Gastrocnemius medialis (tissue), 4 donors: Measurements from ENCODE around the gene TSPAN5. TPM values are rescaled to one million over a fixed set of nuclear protein-coding genes. Genes with fewer than 3 reads are reported as not detected.

ENCODE experiments used
- ATAC-seq, 2 donors: fragments of 150-250 bp; one replicate each; pipeline ENCODE4 v1.9.1; 2016
- DNase-seq, 2 donors: peaks; one replicate each; pipeline ENCODE4 v3.0.0-alpha.2; 2019
- H3K27ac ChIP-seq, 4 donors: fragments of 200-600 bp; sonication (generic); 1 replicate in 1 of 4; 2 replicates in 3 of 4; pipeline ENCODE4 v1.5.1; 2016 to 2018; ENCODE audit warnings: mild to moderate bottlenecking in 2 of 4, moderate library complexity in 1 of 4
- H3K27me3 ChIP-seq, 3 donors: fragments of 200-600 bp; sonication (generic) in 2 of 3; 1 replicate in 1 of 3; 2 replicates in 2 of 3; pipeline versions ENCODE4 v1.5.1 to v1.6.0; 2016 to 2019; ENCODE audit warnings: mild to moderate bottlenecking in 1 of 3, moderate library complexity in 1 of 3
- H3K36me3 ChIP-seq, 2 donors: fragments of 200-600 bp; sonication (generic) in 1 of 2; one replicate each; pipeline ENCODE4 v1.5.1; 2017 to 2018
- H3K4me1 ChIP-seq, 2 donors: fragments of 200-600 bp; sonication (generic) in 1 of 2; one replicate each; pipeline ENCODE4 v1.5.1; 2016 to 2017; ENCODE audit warnings: mild to moderate bottlenecking in 2 of 2
- H3K4me3 ChIP-seq, 4 donors: fragments of 200-600 bp; sonication (generic) in 3 of 4; 1 replicate in 1 of 4; 2 replicates in 3 of 4; pipeline ENCODE4 v1.5.1; 2016 to 2019; ENCODE audit warnings: mild to moderate bottlenecking in 2 of 4
- H3K9me3 ChIP-seq, 3 donors: fragments of 200-600 bp; sonication (generic) in 2 of 3; 1 replicate in 1 of 3; 2 replicates in 2 of 3; pipeline ENCODE4 v1.5.1; 2016 to 2019
- POLR2A ChIP-seq, 2 donors: fragments of 450-650 bp; IDR thresholded peaks; one replicate each; pipeline ENCODE4 v1.6.1; 2017; ENCODE audit warnings: antibody characterized with exemption in 2 of 2, mild to moderate bottlenecking in 2 of 2, moderate library complexity in 2 of 2
- in situ Hi-C, 4 donors: fragments of 200-750 bp; cut with MboI; loops; one replicate each; pipeline versions ENCODE4 v1.15.0 to v1.8.0; 2017; ENCODE audit warnings: low sequenced_read_pairs in 4 of 4
- intact Hi-C: fragments of 100-400 bp; cut with DNase I; formaldehyde crosslinking; loops from one replicate; pipeline ENCODE4 v1.15.1; 2023; ENCODE audit warnings: low total_unique reads
- total RNA-seq, 4 donors: library from RNA; depleted of rRNA; stranded (reverse); fragments of >200 nt; gene quantifications; one replicate each; pipeline versions ENCODE4 v1.1.0 to v1.2.3, GENCODE V29; 2016
- TF ChIP-seq, protein P1 (sequence below), 5 experiments: fragments of 450-650 bp in 3 of 5; fragments of 200-600 bp in 2 of 5; sonication (generic) in 2 of 5; IDR thresholded peaks in 4 of 5; conservative IDR thresholded peaks in 1 of 5; 1 replicate in 4 of 5; 2 replicates in 1 of 5; pipeline ENCODE4 v1.5.1; 2016 to 2019; ENCODE audit warnings: antibody characterized with exemption in 5 of 5, mild to moderate bottlenecking in 3 of 5, moderate library complexity in 3 of 5

Gene TSPAN5
- total RNA-seq, 4 donors from 2014 or later, result 0.55 to 18.7 (median 0.79) TPM

DNA sequence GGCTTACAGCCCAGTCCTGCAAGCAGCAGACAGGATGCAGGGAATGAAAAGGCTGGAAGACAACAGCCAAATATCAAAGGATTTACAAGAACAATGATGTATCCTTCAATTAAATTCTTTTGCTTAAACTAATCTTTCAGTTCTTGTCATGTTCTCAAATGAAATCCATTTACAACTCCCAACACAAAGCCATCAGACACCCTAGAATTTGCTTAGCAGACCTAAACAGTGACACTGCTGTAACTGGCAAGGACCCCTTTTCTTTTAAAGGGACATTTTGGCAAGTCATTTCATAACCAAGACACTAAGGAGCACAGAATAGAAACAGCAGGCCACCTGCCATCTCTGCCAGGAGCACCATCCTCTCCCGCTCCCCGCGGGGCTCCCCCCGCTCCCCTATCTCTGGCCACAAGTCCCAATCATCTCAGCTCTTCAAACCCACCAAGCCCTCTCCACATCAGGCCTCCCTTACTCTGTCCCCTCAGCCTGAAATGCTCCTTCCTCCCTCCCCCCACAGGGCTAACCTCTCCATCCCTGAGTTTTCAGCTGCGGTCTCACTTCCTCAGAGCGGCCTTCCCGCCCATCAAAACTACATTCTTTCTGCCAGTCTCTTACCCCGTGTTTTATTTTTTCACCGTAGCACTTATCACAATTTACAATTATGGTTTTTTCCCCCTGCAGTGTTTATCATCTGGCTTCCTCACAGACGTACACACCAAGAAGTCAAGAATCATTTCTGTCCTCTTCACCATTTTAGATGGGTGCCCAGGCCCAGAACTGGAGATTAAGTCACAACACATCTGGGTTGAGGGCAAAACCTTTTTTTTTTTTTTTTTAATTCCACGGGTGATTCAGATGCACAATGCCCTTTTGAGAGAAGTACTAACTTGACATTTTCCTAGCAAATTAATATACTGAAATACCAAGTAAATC is 45.8 kb downstream of the TSPAN5 start:
- Histone ChIP-seq H3K4me3 (no peak overlapping the region), H3K36me3 (no peaks in the 10 kb centered on the region), H3K27me3 (no peaks in the 10 kb centered on the region), H3K27ac (peak overlapping the region in 1 of 4 donors; percentile 79), H3K9me3 (no peaks in the 10 kb centered on the region), H3K4me1 (peaks cover 0 to 5% of the 10 kb centered on the region in 2 donors)
- TF ChIP-seq POLR2A (IDR thresholded peaks at IDR 0.05), result no peak
- TF ChIP-seq, protein P1, sequence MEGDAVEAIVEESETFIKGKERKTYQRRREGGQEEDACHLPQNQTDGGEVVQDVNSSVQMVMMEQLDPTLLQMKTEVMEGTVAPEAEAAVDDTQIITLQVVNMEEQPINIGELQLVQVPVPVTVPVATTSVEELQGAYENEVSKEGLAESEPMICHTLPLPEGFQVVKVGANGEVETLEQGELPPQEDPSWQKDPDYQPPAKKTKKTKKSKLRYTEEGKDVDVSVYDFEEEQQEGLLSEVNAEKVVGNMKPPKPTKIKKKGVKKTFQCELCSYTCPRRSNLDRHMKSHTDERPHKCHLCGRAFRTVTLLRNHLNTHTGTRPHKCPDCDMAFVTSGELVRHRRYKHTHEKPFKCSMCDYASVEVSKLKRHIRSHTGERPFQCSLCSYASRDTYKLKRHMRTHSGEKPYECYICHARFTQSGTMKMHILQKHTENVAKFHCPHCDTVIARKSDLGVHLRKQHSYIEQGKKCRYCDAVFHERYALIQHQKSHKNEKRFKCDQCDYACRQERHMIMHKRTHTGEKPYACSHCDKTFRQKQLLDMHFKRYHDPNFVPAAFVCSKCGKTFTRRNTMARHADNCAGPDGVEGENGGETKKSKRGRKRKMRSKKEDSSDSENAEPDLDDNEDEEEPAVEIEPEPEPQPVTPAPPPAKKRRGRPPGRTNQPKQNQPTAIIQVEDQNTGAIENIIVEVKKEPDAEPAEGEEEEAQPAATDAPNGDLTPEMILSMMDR (IDR thresholded peaks at IDR 0.05 in 4 of 5, conservative IDR thresholded peaks at IDR 0.05 in 1 of 5), result no peak
- in situ Hi-C loops, result no loop called here
- no peak for ATAC-seq
- intact Hi-C loops, result no loop called here
- no peak for DNase-seq

DNA sequence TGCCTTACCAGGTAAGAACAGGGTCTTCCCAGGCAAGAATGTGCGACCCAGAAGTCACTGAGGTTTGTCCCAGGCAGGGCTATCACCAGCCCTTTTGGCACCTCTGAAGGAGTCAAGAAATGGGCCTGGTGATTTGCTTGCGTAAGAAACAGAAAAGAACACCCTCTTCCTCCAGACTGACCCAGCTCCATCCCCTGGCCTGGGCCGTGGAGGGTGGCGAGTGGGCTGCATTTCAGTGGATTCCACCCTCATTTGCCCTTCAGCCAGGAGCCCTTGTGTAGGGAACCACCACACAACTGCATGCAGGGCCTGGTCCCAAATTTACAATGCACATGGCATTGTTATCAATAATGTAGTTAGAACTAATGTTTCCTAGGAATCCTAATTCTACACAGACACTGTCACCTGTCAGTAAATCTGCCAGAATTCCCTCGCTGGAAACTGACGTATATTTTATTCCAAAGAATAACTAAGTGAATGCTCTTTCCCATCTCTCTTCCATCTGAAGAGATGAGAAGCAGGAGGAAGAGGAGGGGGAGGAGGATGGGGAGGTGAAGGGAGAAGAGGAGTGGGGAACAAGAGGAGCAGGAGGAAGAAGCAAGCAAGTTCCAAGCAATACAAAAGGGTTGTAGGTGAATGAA is 46.6 kb downstream of the TSPAN5 start:
- in situ Hi-C loops, result no loop called here
- Histone ChIP-seq H3K4me1 (peaks cover 0 to 5% of the 10 kb centered on the region in 2 donors), H3K36me3 (no peaks in the 10 kb centered on the region), H3K4me3 (no peak overlapping the region), H3K27ac (peak overlapping the region in 1 of 4 donors; percentile 79), H3K27me3 (no peaks in the 10 kb centered on the region), H3K9me3 (no peaks in the 10 kb centered on the region)
- no peak for TF ChIP-seq POLR2A (IDR thresholded peaks at IDR 0.05)
- TF ChIP-seq, protein P1 (IDR thresholded peaks at IDR 0.05 in 4 of 5, conservative IDR thresholded peaks at IDR 0.05 in 1 of 5), result no peak
- intact Hi-C loops, result no loop called here
- ATAC-seq (peak; percentile 61 to 77), DNase-seq (peak; percentile 21 to 45)

DNA sequence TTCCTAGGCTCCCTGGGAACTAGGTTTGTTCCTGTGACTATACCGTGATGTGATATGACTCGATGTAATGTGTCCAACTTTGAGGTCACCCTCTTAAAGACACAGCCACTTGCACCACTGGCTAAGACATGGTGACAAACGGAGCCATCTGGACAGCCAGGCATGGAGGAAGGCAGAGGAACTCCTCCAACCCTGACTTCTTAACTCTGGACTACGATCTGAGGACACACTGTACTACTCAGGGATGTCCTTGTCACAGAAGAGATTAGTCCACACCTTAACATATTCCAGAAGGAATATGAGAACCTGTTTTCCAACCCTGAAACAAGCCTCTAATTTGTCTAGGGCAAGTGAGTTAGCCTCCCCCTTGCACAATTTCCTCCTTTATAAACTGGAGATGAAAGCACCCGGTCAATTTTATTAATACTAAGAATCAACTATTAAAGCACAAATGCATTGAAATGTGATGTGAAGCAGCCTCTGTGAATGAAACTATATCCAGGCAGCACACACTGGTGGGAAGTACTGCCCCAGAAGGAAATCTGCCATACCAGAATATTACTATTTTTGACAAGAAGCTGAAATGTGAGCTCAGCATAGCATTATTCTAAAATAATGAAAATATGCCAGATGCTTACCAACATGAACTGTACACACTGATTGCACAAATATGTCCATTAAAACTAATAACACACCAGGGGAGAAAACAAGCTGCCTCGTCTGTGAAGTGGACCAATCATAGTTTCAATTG is 47.3 kb downstream of the TSPAN5 start:
- peaks cover 0 to 5% of the 10 kb centered on the region in 2 donors for H3K4me1 ChIP-seq
- intact Hi-C loops (no loop called here), in situ Hi-C loops (no loop called here)
- no peak for TF ChIP-seq POLR2A (IDR thresholded peaks at IDR 0.05)
- TF ChIP-seq, protein P1 (IDR thresholded peaks at IDR 0.05 in 4 of 5, conservative IDR thresholded peaks at IDR 0.05 in 1 of 5), result no peak
- H3K36me3 ChIP-seq, result no peaks in the 10 kb centered on the region
- ATAC-seq, result peak; percentile 74 to 84
- no peaks in the 10 kb centered on the region for H3K27me3 ChIP-seq
- H3K4me3 ChIP-seq, result no peak overlapping the region
- no peaks in the 10 kb centered on the region for H3K9me3 ChIP-seq
- peak overlapping the region in 1 of 4 donors; percentile 79 for H3K27ac ChIP-seq
- DNase-seq, result peak in 1 of 2 donors; percentile 48

DNA sequence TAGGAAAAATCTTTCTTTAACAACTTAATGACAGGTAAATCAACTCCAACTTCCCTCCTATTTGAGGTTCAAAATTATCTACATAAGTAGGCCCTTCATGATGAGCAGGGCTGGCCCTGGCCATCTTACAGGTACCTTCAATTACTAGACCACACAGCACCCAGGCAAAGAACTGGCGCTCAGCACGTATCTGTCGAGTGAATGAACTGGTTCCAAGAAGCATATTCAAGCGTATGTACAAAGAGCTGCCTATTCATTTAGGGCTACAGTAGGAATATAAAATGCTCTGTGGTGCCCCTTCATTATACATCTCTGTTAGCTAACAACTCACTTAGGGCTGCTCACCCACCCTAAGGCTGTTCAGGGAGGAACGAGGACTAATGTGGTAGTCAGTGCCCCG is 48.0 kb downstream of the TSPAN5 start:
- H3K27ac ChIP-seq, result peak overlapping the region in 1 of 4 donors; percentile 75
- in situ Hi-C loops (no loop called here), intact Hi-C loops (no loop called here)
- TF ChIP-seq POLR2A (IDR thresholded peaks at IDR 0.05), result no peak
- TF ChIP-seq, protein P1 (IDR thresholded peaks at IDR 0.05 in 4 of 5, conservative IDR thresholded peaks at IDR 0.05 in 1 of 5), result no peak
- H3K4me1 ChIP-seq, result peaks cover 0 to 5% of the 10 kb centered on the region in 2 donors
- H3K4me3 ChIP-seq, result no peak overlapping the region
- DNase-seq (no peak), ATAC-seq (no peak)
- no peaks in the 10 kb centered on the region for H3K9me3 ChIP-seq
- H3K27me3 ChIP-seq, result no peaks in the 10 kb centered on the region
- no peaks in the 10 kb centered on the region for H3K36me3 ChIP-seq
